Activated CD8-positive, alpha-beta T cell treated with anti-CD3 and anti-CD28 coated beads for 36 hours (primary cell): ENCODE measurements around the gene CYFIP1. TPM values are rescaled to one million over a fixed set of nuclear protein-coding genes. Genes with fewer than 3 reads are reported as not detected.

Experiments
- ATAC-seq: fragments of 200-7000 bp; cut with Tn5 transposase; one replicate; pipeline ENCODE4 v1.10.0; 2021; ENCODE audit warnings: mild to moderate bottlenecking, moderate library complexity
- CTCF ChIA-PET: fragments of 350-600 bp; sonication (Branson Sonifier 250); formaldehyde crosslinking; loops from one replicate; lab custom pipeline; 2021; ENCODE audit warnings: antibody characterized with exemption; lab: Charles Lee
- POLR2A ChIA-PET: fragments of 350-600 bp; sonication (Branson Sonifier 250); formaldehyde crosslinking; loops from one replicate; lab custom pipeline; 2021; ENCODE audit warnings: antibody characterized with exemption; lab: Charles Lee
- DNase-seq: peaks from one replicate; pipeline ENCODE4 v3.0.0-alpha.2; 2020
- H3K27ac Mint-ChIP-seq: one replicate; pipeline ENCODE4 v1.8.0; 2021; ENCODE audit warnings: mild to moderate bottlenecking, mixed read lengths
- H3K27me3 Mint-ChIP-seq: one replicate; pipeline ENCODE4 v1.8.0; 2021; ENCODE audit warnings: mixed read lengths
- H3K36me3 Mint-ChIP-seq: one replicate; pipeline ENCODE4 v1.8.0; 2021; ENCODE audit warnings: low read depth, mixed read lengths
- H3K4me1 Mint-ChIP-seq: one replicate; pipeline ENCODE4 v1.8.0; 2021; ENCODE audit warnings: low read depth, mixed read lengths
- H3K4me3 Mint-ChIP-seq: one replicate; pipeline ENCODE4 v1.8.0; 2021; ENCODE audit warnings: mild to moderate bottlenecking, moderate library complexity, mixed read lengths
- H3K9me3 Mint-ChIP-seq: one replicate; pipeline ENCODE4 v1.8.0; 2021; ENCODE audit warnings: mixed read lengths
- CTCF ChIP-seq: fragments of 200-600 bp; IDR thresholded peaks from one replicate; pipeline ENCODE4 v1.8.0; 2022; ENCODE audit warnings: antibody characterized with exemption, mild to moderate bottlenecking
- intact Hi-C: fragments of 100-400 bp; cut with micrococcal nuclease; formaldehyde crosslinking; loops from one replicate; pipeline ENCODE4 v1.10.0; 2022
- total RNA-seq, 2 experiments: library from RNA; stranded (reverse); gene quantifications; one replicate each; pipeline ENCODE4 v1.2.3, GENCODE V29; 2021

CYFIP1 gene
- total RNA-seq, 2 experiments from 2014 or later: 10.4 to 11.6 TPM

GRCh38 chr15:22952796-22953579 is 27.2 kb downstream of the CYFIP1 start:
- Mint-ChIP-seq H3K9me3 (no peaks in the 10 kb centered on the region), H3K4me1 (peaks cover 6% of the 10 kb centered on the region), H3K27ac (no peak overlapping the region), H3K36me3 (no peaks in the 10 kb centered on the region), H3K27me3 (peaks cover 2% of the 10 kb centered on the region), H3K4me3 (no peak overlapping the region)
- intact Hi-C loops: no loop called here
- ChIA-PET CTCF (no interaction called here), POLR2A (no interaction called here)
- no peak for ATAC-seq
- no peak for TF ChIP-seq CTCF
- DNase-seq: no peak

GRCh38 chr15:22951381-22952280 is 28.5 kb downstream of the CYFIP1 start:
- H3K27me3 Mint-ChIP-seq: peaks cover 2% of the 10 kb centered on the region
- intact Hi-C loops: no loop called here
- H3K27ac Mint-ChIP-seq: no peak overlapping the region
- ATAC-seq (no peak), DNase-seq (no peak)
- H3K4me3 Mint-ChIP-seq: no peak overlapping the region
- no peaks in the 10 kb centered on the region for H3K9me3 Mint-ChIP-seq
- CTCF ChIA-PET: no interaction called here
- TF ChIP-seq CTCF: no peak
- no peaks in the 10 kb centered on the region for H3K36me3 Mint-ChIP-seq
- POLR2A ChIA-PET: no interaction called here
- H3K4me1 Mint-ChIP-seq: peaks cover 6% of the 10 kb centered on the region

GRCh38 chr15:22951031-22951380 is 29.2 kb downstream of the CYFIP1 start:
- peaks cover 2% of the 10 kb centered on the region for H3K27me3 Mint-ChIP-seq
- no peak overlapping the region for H3K27ac Mint-ChIP-seq
- peaks cover 6% of the 10 kb centered on the region for H3K4me1 Mint-ChIP-seq
- intact Hi-C loops: no loop called here
- POLR2A ChIA-PET: no interaction called here
- H3K9me3 Mint-ChIP-seq: no peaks in the 10 kb centered on the region
- DNase-seq (no peak), ATAC-seq (no peak)
- no peaks in the 10 kb centered on the region for H3K36me3 Mint-ChIP-seq
- CTCF ChIA-PET: no interaction called here
- no peak for TF ChIP-seq CTCF
- H3K4me3 Mint-ChIP-seq: no peak overlapping the region

- Mint-ChIP-seq H3K27ac (no peak overlapping the region), H3K36me3 (no peaks in the 10 kb centered on the region), H3K4me3 (no peak overlapping the region), H3K27me3 (peaks cover 2% of the 10 kb centered on the region), H3K9me3 (no peaks in the 10 kb centered on the region), H3K4me1 (peaks cover 6% of the 10 kb centered on the region)
- no peak for DNase-seq
- ChIA-PET POLR2A (no interaction called here), CTCF (no interaction called here)
- TF ChIP-seq CTCF: no peak
- intact Hi-C loops: no loop called here
- no peak for ATAC-seq
These were observed 29.7 kb downstream of the CYFIP1 start for GRCh38 chr15:22950256-22950990.
